Stimulated activated CD4-positive, alpha-beta T cell treated with anti-CD3 and anti-CD28 coated beads, Interleukin-2, amount 100 ng/mL, for 48 hours (primary cell): Measurements from ENCODE around the gene ASPHD2.
"Not testable (repeated sequence)": the region's sequence is repeated elsewhere in the genome, so short reads cannot be mapped to it uniquely, and the experiment has no call there.

Experiments used
- DNase-seq, 2 donors: peaks; one replicate each; pipeline ENCODE4 v3.0.0-alpha.2; 2020

Gene ASPHD2

GRCh38 chr22:26428515-26429457 is at the start of gene ASPHD2:
Gene ASPHD2 (plus strand): TSS chr22:26429260. CDS start chr22:26433616, 4,356 bp downstream.
- peak; percentile 56 to 66 for DNase-seq

- DNase-seq: no peak
These were observed 48.8 kb upstream of the ASPHD2 start for GRCh38 chr22:26380072-26380830.

- no peak for DNase-seq
These were observed 46.3 kb upstream of the ASPHD2 start for GRCh38 chr22:26382782-26383181.

- no peak for DNase-seq
These were observed 45.0 kb upstream of the ASPHD2 start for GRCh38 chr22:26383968-26384556.

GRCh38 chr22:26385164-26385563 is 43.9 kb upstream of the ASPHD2 start:
- no peak for DNase-seq

- no peak for DNase-seq
These were observed 39.9 kb upstream of the ASPHD2 start for GRCh38 chr22:26389125-26389524.

- DNase-seq: no peak
These were observed 38.0 kb upstream of the ASPHD2 start for GRCh38 chr22:26391091-26391490.

- DNase-seq: no peak
These were observed 37.4 kb upstream of the ASPHD2 start for GRCh38 chr22:26391623-26392022.

- DNase-seq: no peak
These were observed 35.1 kb upstream of the ASPHD2 start for GRCh38 chr22:26393929-26394328.

GRCh38 chr22:26394777-26395176 is 34.3 kb upstream of the ASPHD2 start:
- DNase-seq: no peak

GRCh38 chr22:26395926-26396325 is 33.1 kb upstream of the ASPHD2 start:
- DNase-seq: no peak

- DNase-seq: peak; percentile 23 to 41
These were observed 30.3 kb upstream of the ASPHD2 start for GRCh38 chr22:26398741-26399153.

GRCh38 chr22:26399289-26399688 is 29.8 kb upstream of the ASPHD2 start:
- DNase-seq: no peak

- DNase-seq: no peak
These were observed 27.3 kb upstream of the ASPHD2 start for GRCh38 chr22:26401726-26402125.

- no peak for DNase-seq
These were observed 24.1 kb upstream of the ASPHD2 start for GRCh38 chr22:26404851-26405421.

GRCh38 chr22:26406118-26406517 is 22.9 kb upstream of the ASPHD2 start:
- no peak for DNase-seq

- DNase-seq: not testable (repeated sequence)
These were observed 20.4 kb upstream of the ASPHD2 start for GRCh38 chr22:26408562-26409220.

GRCh38 chr22:26409719-26410335 is 19.2 kb upstream of the ASPHD2 start:
- no peak for DNase-seq

- DNase-seq: no peak
These were observed 18.7 kb upstream of the ASPHD2 start for GRCh38 chr22:26410386-26410785.

- DNase-seq: no peak
These were observed 14.7 kb upstream of the ASPHD2 start for GRCh38 chr22:26414347-26414746.

- no peak for DNase-seq
These were observed 12.8 kb upstream of the ASPHD2 start for GRCh38 chr22:26416256-26416655.

GRCh38 chr22:26416670-26417276 is 12.3 kb upstream of the ASPHD2 start:
- no peak for DNase-seq
